HCT116 (cell line): ENCODE results near the gene TMEM203. TPM values are rescaled to one million over a fixed set of nuclear protein-coding genes. Genes with fewer than 3 reads are reported as not detected.
A peak's percentile ranks its signal among the peaks of the same experiment; 100 is the strongest.

Experiments
- ATAC-seq: fragments of 200-7000 bp; cut with Tn5 transposase; 2 replicates; pipeline ENCODE4 v1.9.1; 2020; ENCODE audit warnings: mild to moderate bottlenecking, moderate library complexity
- BruUV-seq: library from RNA; stranded (reverse); fragments of 400-500 nt; replicated peaks from 2 replicates; lab custom pipeline; 2021; lab: Mats Ljungman, UMichigan
- CTCF ChIA-PET: fragments of 300-600 bp; sonication (Branson Sonifier 250); formaldehyde crosslinking; loops from one replicate; lab custom pipeline; 2021; ENCODE audit warnings: antibody characterized with exemption; lab: Charles Lee
- POLR2A ChIA-PET: fragments of 300-600, 350-600 bp; sonication (Branson Sonifier 250); formaldehyde crosslinking; loops from one replicate; lab custom pipeline; 2021; ENCODE audit warnings: antibody characterized with exemption; lab: Charles Lee
- RAD21 ChIA-PET, 2 experiments: fragments of 300-600 bp; sonication (Branson Sonifier 250); formaldehyde crosslinking; loops; one replicate each; lab custom pipeline; 2023; ENCODE audit warnings: low total read pairs in 2 of 2; ENCODE audit not compliant: uncharacterized antibody in 2 of 2, unreplicated experiment in 2 of 2, low non-redundant PET in 1 of 2; lab: Charles Lee
- DNase-seq: peaks from one replicate; pipeline ENCODE4 v3.0.0-alpha.2; 2010; ENCODE audit warnings: low read depth, low spot score
- H2AFZ ChIP-seq: fragments of 200-600 bp; shearing (Covaris generic), sonication (generic); 2 replicates; pipeline ENCODE4 v1.6.1; 2017; ENCODE audit warnings: low read depth, mixed run types, mixed read lengths, antibody characterized with exemption, low read length; ENCODE audit not compliant: poor library complexity, severe bottlenecking
- H3K27ac ChIP-seq: 2 replicates; pipeline ENCODE4 v1.5.1; 2012; ENCODE audit warnings: low read depth, low read length
- H3K27me3 ChIP-seq: fragments of 200-600 bp; sonication (generic); 2 replicates; pipeline ENCODE4 v1.6.1; 2016; ENCODE audit warnings: mixed run types, low read length, mixed read lengths; ENCODE audit not compliant: insufficient read depth
- H3K36me3 ChIP-seq, 2 experiments: fragments of 200-500 bp in 1 of 2; fragments of 200-600 bp in 1 of 2; sonication (Bioruptor generic) in 1 of 2; sonication (generic) in 1 of 2; 2 replicates each; pipeline versions ENCODE4 v1.5.1 to v1.6.1; 2014 to 2016; ENCODE audit warnings: low read length in 2 of 2, inconsistent platforms in 1 of 2, mixed read lengths in 1 of 2, mixed run types in 1 of 2; ENCODE audit not compliant: insufficient read depth in 2 of 2, control insufficient read depth in 1 of 2
- H3K4me1 ChIP-seq, 2 experiments: fragments of 200-600 bp in 1 of 2; sonication (generic) in 1 of 2; 2 replicates each; pipeline versions ENCODE4 v1.5.1 to v1.6.1; 2012 to 2017; ENCODE audit warnings: low read length in 2 of 2, inconsistent platforms in 1 of 2, mild to moderate bottlenecking in 1 of 2, mixed read lengths in 1 of 2, mixed run types in 1 of 2, moderate library complexity in 1 of 2; ENCODE audit not compliant: insufficient read depth in 2 of 2, control insufficient read depth in 1 of 2
- H3K4me2 ChIP-seq: fragments of 200-600 bp; sonication (generic); 2 replicates; pipeline ENCODE4 v1.6.1; 2017; ENCODE audit warnings: mixed run types, low read length, mixed read lengths
- H3K4me3 ChIP-seq, 2 experiments: fragments of 200-600 bp in 1 of 2; sonication (generic) in 1 of 2; replicated peaks in 1 of 2; 2 replicates each; pipeline ENCODE4 v1.5.1; 2011 to 2016; ENCODE audit warnings: low read length in 2 of 2, control low read depth in 1 of 2, low read depth in 1 of 2, mild to moderate bottlenecking in 1 of 2, mixed read lengths in 1 of 2, mixed run types in 1 of 2
- H3K79me2 ChIP-seq: fragments of 200-600 bp; sonication (generic); 2 replicates; pipeline ENCODE4 v1.6.1; 2017; ENCODE audit warnings: mild to moderate bottlenecking, mixed run types, low read length, moderate library complexity, mixed read lengths; ENCODE audit not compliant: insufficient read depth
- H3K9ac ChIP-seq: fragments of 200-600 bp; sonication (generic); 2 replicates; pipeline ENCODE4 v1.6.1; 2016; ENCODE audit warnings: low read length, mixed read lengths
- H3K9me2 ChIP-seq: fragments of 200-600 bp; sonication (generic), shearing (Covaris generic); 2 replicates; pipeline ENCODE4 v1.6.1; 2017; ENCODE audit warnings: mixed run types, mild to moderate bottlenecking, moderate library complexity; ENCODE audit not compliant: insufficient read depth
- H3K9me3 ChIP-seq, 2 experiments: fragments of 200-500 bp in 1 of 2; fragments of 200-600 bp in 1 of 2; sonication (Bioruptor generic) in 1 of 2; sonication (generic) in 1 of 2; 2 replicates each; pipeline ENCODE4 v1.6.1; 2014 to 2017; ENCODE audit warnings: low read length in 2 of 2, mixed read lengths in 2 of 2, inconsistent platforms in 1 of 2, low read depth in 1 of 2, mild to moderate bottlenecking in 1 of 2, mixed run types in 1 of 2, moderate library complexity in 1 of 2; ENCODE audit not compliant: control insufficient read depth in 1 of 2, insufficient read depth in 1 of 2
- H4K20me1 ChIP-seq: fragments of 200-600 bp; sonication (generic), shearing (Covaris generic); 2 replicates; pipeline ENCODE4 v1.6.1; 2017; ENCODE audit warnings: mixed run types, mild to moderate bottlenecking, moderate library complexity; ENCODE audit not compliant: insufficient read depth
- CBX3 ChIP-seq: IDR thresholded peaks from 2 replicates; pipeline ENCODE4 v1.6.1; 2012; ENCODE audit warnings: low read depth
- EZH2phosphoT487 ChIP-seq: fragments of 200-600 bp; IDR thresholded peaks from 2 replicates; pipeline ENCODE4 v1.6.1; 2018; ENCODE audit warnings: antibody characterized with exemption, borderline replicate concordance
- FOSL1 ChIP-seq: IDR thresholded peaks from 2 replicates; pipeline ENCODE4 v1.6.1; 2012; ENCODE audit warnings: low read depth
- YY1 ChIP-seq: IDR thresholded peaks from 2 replicates; pipeline ENCODE4 v1.6.1; 2011; ENCODE audit warnings: low read length, low read depth, moderate library complexity, mild to moderate bottlenecking; ENCODE audit not compliant: insufficient replicate concordance; ENCODE audit errors: extremely low read depth
- ZFX ChIP-seq: fragments of 450-650 bp; IDR thresholded peaks from 2 replicates; pipeline ENCODE4 v1.6.1; 2017
- intact Hi-C: fragments of 100-400 bp; cut with micrococcal nuclease; formaldehyde crosslinking; loops from 2 replicates; pipeline ENCODE4 v1.10.0; 2022
- total RNA-seq: library from RNA; stranded (reverse); gene quantifications from one replicate; pipeline ENCODE4 v1.2.1, GENCODE V29; 2021; ENCODE audit not compliant: unreplicated experiment

The TMEM203 gene
- total RNA-seq, 1 experiment from 2014 or later = 45.0 TPM

GRCh38 chr9:137221095-137221505 is 15.7 kb upstream of the TMEM203 start:
- peak overlapping the region; percentile 98; the same call in 1 of the 2 replicates for H3K27ac ChIP-seq
- ChIA-PET CTCF (interaction anchor here (0.7 kb wide), 1 partner anchor 23 kb away, joined by 6 read pairs; no protein-coding TSS in a partner anchor), RAD21 (no interaction called here)

GRCh38 chr9:137220317-137221094 is 15.1 kb upstream of the TMEM203 start:
- POLR2A ChIA-PET = interaction anchor here (1.2 kb wide), 1 partner anchor 20 kb away, joined by 3 read pairs; the partner anchor contains the start of gene TUBB4B
- no peak overlapping the region for H3K9ac ChIP-seq
- H3K4me3 ChIP-seq = no peak overlapping the region
- no peak overlapping the region for H2AFZ ChIP-seq
- no peaks in the 10 kb centered on the region for H3K36me3 ChIP-seq
- H3K27ac ChIP-seq = peak overlapping the region; percentile 37; the same call in 1 of the 2 replicates
- no peaks in the 10 kb centered on the region for H3K79me2 ChIP-seq
- TSS peak; percentile 57 for BruUV-seq
- intact Hi-C loops = loop anchor here (10.0 kb wide), 1 partner anchor 436 kb away; no protein-coding TSS in a partner anchor
- no peaks in the 10 kb centered on the region for H3K27me3 ChIP-seq
- RAD21 ChIA-PET = no interaction called here
- CTCF ChIA-PET = interaction anchor here (0.7 kb wide), 1 partner anchor 22 kb away, joined by 6 read pairs; no protein-coding TSS in a partner anchor
- no peak for TF ChIP-seq FOSL1
- no peak for TF ChIP-seq CBX3
- TF ChIP-seq YY1 = no peak
- no peaks in the 10 kb centered on the region for H3K9me3 ChIP-seq
- DNase-seq = no peak
- ATAC-seq = no peak
- no peaks in the 10 kb centered on the region for H4K20me1 ChIP-seq
- H3K4me2 ChIP-seq = no peak overlapping the region
- H3K4me1 ChIP-seq = peaks cover 42 to 74% of the 10 kb centered on the region in 2 experiments
- H3K9me2 ChIP-seq = no peaks in the 10 kb centered on the region

More at GRCh38 chr9:137221095-137221505, 15.7 kb upstream of the TMEM203 start:
- no peak overlapping the region for H3K9ac ChIP-seq
- ATAC-seq = no peak
- H3K4me3 ChIP-seq = peak overlapping the region; percentile 50 to 60; a peak in 3 of 4 replicates
- no peak overlapping the region for H2AFZ ChIP-seq
- no peaks in the 10 kb centered on the region for H3K27me3 ChIP-seq
- POLR2A ChIA-PET = interaction anchor here (1.2 kb wide), 1 partner anchor 20 kb away, joined by 3 read pairs; the partner anchor contains the start of gene TUBB4B
- no peak for TF ChIP-seq ZFX
- TF ChIP-seq EZH2phosphoT487 = no peak
- peaks cover 48 to 80% of the 10 kb centered on the region in 2 experiments for H3K4me1 ChIP-seq
- no peaks in the 10 kb centered on the region for H3K36me3 ChIP-seq
- H3K9me2 ChIP-seq = no peaks in the 10 kb centered on the region
- H3K9me3 ChIP-seq = no peaks in the 10 kb centered on the region
- no peaks in the 10 kb centered on the region for H4K20me1 ChIP-seq
- H3K79me2 ChIP-seq = no peaks in the 10 kb centered on the region
- intact Hi-C loops = loop anchor here (10.0 kb wide), 1 partner anchor 436 kb away; no protein-coding TSS in a partner anchor
- DNase-seq = no peak
- BruUV-seq = no TSS peak
- H3K4me2 ChIP-seq = peak overlapping the region; percentile 74
